ENCODE results near the gene SPATA16.
"Not testable (repeated sequence)": the region's sequence is repeated elsewhere in the genome, so short reads cannot be mapped to it uniquely, and the experiment has no call there.

Gene SPATA16

GRCh38 chr3:172946061-172946460 is 195.0 kb downstream of the SPATA16 start:
- DNase-seq (ENCODE audit: low read depth): no peak

DNA sequence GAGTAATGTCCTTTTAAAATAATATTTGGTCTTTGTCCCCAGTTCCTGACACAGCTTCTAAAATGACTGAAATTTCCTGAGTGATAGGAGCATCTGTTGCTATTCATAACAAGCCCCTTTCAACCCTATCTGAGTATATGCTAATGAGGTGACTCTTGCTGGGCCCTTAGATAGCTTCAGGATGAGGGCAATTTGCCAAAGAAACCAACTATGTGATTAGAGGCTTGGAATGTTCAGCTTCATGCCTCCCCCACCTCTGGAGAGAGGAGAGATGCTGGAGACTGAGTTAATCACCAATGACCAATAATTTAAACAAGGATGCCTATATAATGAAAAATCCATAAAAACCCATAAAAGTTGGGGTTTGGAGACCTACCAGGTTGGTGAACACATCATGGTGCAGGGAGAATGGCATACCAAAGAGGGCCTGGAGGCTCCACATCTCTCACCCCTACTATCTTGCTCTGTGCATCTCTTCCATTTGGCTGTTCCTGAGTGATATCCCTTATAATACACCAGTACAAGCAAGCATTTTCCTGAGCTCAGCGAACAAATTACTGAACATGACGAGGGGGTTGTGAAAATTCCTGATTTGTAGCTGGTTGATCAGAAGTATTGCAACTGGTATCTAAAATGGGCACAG is 201.3 kb downstream of the SPATA16 start:
- no peak for DNase-seq (ENCODE audit: low read depth)

DNA sequence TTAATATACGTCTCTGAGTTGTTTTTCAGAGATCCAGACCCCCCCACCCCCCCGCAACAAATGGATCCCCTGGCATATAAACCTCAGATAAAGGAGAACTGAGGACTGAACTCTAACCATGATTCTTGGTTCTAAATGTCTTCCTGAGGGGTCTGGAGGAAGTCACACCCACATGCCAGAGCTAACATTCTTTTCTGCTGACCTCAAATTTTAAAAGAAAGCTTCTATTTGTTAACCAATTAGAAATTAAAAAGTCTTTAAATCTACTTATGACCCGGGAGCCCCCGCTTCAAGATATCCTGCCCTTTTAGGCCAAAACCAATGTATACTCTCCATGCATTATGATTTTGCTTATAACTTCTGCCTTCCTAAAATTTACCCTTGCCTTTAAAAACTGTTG is 202.2 kb downstream of the SPATA16 start:
- no peak for DNase-seq (ENCODE audit: low read depth)

- no peak for DNase-seq (ENCODE audit: low read depth)
These were observed 209.2 kb downstream of the SPATA16 start for GRCh38 chr3:172931746-172932285.

GRCh38 chr3:172929451-172929850 is 211.6 kb downstream of the SPATA16 start:
- DNase-seq (ENCODE audit: low read depth): no peak

DNA sequence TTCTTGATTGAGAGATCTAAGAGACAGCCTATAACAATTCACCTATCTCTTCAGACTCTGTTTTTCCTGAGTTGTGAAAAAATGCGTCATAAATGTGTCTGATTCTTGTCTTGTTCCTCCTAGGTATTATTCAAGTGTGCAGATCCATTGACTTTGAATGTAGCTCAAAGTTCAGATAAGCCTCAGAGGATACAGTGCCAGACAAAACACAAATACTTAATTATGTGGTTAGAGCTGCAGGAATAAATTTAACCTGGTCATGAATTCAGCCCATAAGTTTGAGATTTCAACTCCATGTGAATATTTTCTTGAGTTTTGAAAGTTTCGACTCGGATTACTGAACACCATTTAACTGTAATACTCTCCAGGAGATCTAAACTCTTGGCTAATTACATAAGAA is 216.5 kb downstream of the SPATA16 start:
- DNase-seq (ENCODE audit: low read depth): no peak

- no peak for DNase-seq (ENCODE audit: low read depth)
These were observed 221.7 kb downstream of the SPATA16 start for GRCh38 chr3:172919297-172919683.

GRCh38 chr3:172918568-172919296 is 222.3 kb downstream of the SPATA16 start:
- no peak for DNase-seq (ENCODE audit: low read depth)

DNA sequence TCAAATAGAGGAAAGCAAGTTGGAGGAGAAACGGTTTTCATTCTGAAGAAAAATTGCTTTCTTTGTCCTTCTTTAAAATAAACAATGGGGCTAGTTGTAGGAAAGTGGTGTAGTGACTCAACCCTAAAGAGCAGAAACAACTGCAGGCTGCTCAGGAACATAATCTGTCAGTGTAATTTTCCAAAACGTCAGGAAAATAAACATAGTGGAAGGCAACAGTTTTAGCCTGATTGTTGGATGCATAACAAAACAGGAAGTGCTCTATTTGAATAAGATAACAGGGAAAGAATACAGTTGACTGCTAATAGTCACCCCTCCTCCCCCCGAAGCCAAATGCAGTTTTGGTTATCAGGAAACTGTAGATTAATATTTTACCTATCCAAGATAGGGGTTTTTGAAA is 222.9 kb downstream of the SPATA16 start:
- DNase-seq (ENCODE audit: low read depth): no peak

DNA sequence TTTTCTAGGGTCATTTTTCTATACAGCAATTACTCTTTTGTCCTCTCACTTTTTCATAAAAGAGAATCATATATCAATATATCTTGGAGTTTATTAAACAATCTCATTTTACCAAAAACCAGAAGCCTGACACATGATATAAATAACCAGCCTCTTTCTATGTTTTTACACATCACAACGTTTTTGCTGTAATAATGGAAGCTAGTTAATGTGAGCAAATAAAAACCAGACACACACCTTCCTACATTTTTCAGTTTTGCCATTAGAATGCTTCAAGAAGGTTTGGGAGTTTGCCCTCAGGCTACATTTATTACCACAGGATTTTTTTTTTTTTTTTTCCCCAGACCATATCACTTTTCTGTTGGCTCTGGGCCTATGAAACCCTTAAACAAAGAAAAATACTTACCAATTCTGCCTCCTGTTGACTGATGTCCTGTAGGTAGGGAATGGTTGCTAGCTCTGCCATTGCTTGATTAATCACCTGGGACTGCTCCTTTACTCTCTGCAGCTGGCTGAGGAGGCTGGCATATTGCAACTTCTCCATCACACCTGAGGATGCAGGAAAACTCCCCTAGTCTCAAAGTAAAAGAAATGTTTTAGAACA is 225.0 kb downstream of the SPATA16 start:
- DNase-seq (ENCODE audit: low read depth): no peak

DNA sequence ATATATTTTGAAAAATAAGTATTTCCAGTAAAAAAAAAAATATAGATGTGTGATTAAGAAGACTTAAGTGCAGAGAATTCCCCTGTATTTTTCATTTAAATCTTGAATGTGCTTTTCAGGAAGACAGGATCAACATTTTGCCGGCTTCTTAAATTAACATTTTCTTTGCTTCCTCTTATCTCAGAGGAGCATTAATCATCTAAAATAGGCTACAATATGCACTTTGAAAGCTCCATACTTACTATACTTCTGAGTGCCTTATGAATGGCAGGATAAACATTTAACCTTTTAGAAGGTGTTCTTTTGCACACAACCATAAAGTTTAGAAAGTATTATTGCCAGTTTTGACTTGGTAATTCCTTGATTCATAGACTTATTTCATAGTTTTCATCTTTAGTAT is 226.2 kb downstream of the SPATA16 start:
- DNase-seq (ENCODE audit: low read depth): no peak

GRCh38 chr3:172913911-172914655 is 227.0 kb downstream of the SPATA16 start:
- DNase-seq (ENCODE audit: low read depth): no peak

GRCh38 chr3:172911142-172911541 is 229.9 kb downstream of the SPATA16 start:
- DNase-seq (ENCODE audit: low read depth): no peak

- DNase-seq (ENCODE audit: low read depth): no peak
These were observed 232.2 kb downstream of the SPATA16 start for GRCh38 chr3:172908771-172909270.

GRCh38 chr3:172905451-172905850 is 235.6 kb downstream of the SPATA16 start:
- DNase-seq (ENCODE audit: low read depth): no peak

DNA sequence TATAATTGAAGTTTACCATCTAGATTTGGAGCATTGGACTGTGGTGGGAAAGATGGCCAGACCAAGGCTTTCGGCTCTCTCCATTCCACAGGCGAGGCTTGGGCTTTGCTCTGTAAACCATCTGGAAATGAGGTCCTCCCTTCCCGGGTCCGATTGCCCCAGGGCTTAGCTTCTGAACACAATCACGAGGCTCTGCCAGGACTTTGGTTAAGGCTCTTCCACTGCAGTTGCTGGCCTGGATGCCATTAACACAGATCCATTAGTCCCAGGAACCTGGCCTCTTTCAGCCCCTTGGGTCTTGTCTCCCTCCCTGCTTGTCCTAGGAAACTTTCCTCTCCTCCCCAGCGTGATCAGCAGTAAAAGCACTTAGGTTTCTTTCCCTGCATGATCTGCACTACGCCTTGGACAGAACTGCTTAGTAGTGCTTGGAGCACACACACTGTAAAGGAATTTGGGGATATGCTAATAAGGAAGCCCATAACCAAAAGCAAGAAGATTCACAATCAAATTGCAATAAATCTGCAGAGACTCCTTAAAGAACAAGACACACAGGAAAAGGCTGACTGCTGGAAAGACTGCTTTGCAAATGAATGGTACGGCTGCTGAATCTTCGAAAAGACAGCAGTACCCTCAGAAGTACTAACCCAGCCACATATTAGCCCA is 236.2 kb downstream of the SPATA16 start:
- DNase-seq (ENCODE audit: low read depth): no peak

DNA sequence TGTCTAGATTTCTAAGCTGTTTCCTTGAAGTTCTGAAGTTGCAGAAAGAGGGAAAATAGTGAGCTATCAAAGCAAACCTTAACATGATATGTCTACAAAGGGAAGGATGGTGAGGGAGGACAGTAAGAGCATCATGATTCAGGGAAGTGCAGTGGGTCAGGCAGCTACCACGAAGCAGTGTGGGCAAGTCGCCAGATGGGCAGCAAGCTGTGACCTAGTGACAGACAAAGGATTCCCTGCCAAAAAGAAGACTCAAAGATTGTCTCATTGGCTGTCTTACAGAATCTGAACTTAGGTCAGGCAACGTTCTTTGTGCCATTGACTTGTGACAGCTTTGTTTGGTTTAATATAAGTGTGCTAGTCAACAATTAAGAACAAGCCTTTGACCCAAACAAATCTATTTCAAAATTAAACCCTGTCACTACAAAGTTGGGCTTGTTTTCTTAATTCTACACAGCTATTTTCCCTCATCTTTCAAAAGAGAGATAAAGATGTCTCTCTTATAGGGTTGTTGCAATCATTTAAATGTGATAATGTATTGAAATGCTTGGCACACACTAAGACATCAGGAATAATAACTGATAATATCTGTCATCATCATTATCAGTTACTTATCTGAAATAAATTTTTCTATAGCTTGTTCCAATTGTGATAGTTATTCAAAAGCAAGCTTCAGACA is 237.3 kb downstream of the SPATA16 start:
- no peak for DNase-seq (ENCODE audit: low read depth)

DNA sequence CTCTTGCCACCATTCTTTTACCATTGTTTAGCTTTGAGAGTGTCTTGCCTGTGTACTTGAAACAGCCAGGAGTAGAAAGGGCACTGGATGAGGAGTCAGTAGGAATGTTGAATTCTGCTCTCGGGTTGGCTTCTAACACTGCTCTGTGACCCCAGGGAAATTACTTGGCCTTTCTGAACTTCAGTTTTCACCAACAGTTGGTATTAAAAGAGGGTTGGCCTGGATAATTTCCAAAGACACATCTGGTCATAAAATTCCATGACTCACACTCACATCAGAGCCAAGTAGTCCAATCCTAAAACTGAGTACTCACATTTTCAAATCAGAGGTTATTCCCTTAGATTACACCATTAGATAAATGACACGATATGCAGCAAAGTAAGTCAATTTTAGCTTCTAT is 248.9 kb downstream of the SPATA16 start:
- no peak for DNase-seq (ENCODE audit: low read depth)

DNA sequence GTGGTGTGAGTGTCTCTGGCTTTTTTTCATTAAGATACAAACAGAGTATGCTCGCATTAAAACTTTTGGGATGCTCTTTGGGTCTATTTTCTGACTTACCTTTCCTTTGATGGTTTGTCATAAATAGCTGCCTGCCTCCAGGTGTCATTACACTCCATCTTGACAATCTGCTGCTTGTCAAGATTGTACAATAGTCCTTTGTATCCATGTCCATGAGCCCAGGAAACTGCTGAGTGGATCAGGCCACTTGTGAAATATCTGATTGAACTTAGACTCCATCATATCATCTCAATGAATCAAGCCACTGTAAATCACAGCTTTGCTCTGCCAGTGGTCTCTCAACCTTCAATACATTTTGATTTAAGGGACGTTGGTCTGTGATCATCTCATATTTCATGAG is 255.3 kb downstream of the SPATA16 start:
- no peak for DNase-seq (ENCODE audit: low read depth)

DNA sequence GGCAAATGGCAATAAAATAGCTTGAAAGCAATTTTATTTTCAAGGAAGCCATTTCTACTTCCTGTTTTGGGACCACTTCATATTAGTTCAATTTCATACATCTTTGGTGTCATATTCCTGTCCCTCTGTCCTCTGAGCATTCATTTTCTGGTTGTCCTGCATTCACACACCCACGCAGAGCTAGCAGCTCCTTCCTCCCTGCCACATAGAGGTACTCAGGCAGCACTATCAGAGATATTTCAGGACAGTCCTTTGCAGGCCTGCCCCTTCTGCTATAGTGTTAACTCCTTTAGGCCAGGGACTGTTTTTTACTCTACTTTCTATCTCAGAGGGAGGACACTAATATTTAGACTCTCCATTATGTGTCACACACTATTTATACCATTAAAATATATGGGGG is 258.5 kb downstream of the SPATA16 start:
- no peak for DNase-seq (ENCODE audit: low read depth)

- not testable (repeated sequence) for DNase-seq (ENCODE audit: low read depth)
These were observed 261.7 kb downstream of the SPATA16 start for GRCh38 chr3:172879381-172879780.

Data from stimulated activated CD4-positive, alpha-beta T cell treated with anti-CD3 and anti-CD28 coated beads, Interleukin-2, amount 100 ng/mL, for 4 hours (primary cell).